ENCODE results near the gene TMEM203. TPM values are rescaled to one million over a fixed set of nuclear protein-coding genes. Genes with fewer than 3 reads are reported as not detected.
A peak's percentile ranks its signal among the peaks of the same experiment; 100 is the strongest.

Gene TMEM203
- total and polyA plus RNA-seq, 4 donors = 19.9 to 27.5 (median 21.5) TPM

DNA sequence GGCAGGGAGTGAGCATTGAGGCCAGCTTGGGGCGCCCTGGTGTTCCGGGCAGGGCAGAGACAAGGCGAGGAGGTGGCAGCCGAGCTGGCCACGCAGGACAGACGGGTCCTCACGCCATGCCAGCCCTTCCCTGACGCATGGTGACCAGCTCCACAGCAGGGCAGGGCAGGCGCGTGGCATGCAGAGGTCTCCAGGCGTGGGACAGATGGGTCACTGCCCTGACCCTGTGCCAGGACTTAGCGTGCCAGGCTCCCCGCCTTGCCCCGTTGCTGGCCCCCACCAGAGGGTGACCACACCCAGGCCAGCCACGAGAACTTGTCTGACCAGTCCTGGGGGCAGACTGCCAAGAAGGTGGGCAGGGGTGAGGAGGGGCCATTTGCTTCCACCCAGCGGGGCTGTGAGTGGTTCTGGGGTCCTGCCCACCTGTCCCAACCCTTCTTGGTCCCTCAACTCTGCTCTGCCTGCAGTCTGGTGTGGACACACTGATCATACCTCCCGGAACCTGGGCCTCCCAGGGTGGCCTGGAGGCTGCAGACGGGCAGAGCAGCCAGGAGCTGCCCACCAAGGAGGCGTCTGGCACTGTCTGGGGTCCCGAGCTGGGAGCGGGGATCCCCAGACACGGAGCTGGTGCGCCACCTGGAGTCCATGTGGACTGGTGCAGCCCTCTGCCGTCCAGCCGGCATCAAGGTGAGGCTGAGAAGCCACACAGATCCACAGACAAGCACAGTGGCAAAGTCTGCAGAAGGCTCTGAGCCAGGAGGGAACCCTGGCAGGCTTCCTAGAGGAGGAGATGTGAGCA lies 21.8 kb upstream of the TMEM203 start, which contains the start of gene RNF224:
TSS of gene RNF224 (plus strand) at position 449 of the 799 bp plus-strand sequence. CDS start 834 bp downstream, outside the sequence.
- no peaks in the 10 kb centered on the region for H3K9me3 ChIP-seq (ENCODE audit: control insufficient read depth in 4 of 4, low read length in 3 of 4)
- peaks cover 8 to 18% (median 13%) of the 10 kb centered on the region in 4 donors for H3K4me1 ChIP-seq (ENCODE audit: control insufficient read depth in 4 of 4, insufficient read depth in 4 of 4, low read length in 3 of 4)
- no peaks in the 10 kb centered on the region for H3K27me3 ChIP-seq (ENCODE audit: control insufficient read depth in 4 of 4, insufficient read depth in 4 of 4, low read length in 3 of 4)
- H3K9ac ChIP-seq (ENCODE audit: low read depth in 1 of 2, low read length in 2 of 2) = no peak within 1 kb of the TSS
- no peaks in the 10 kb centered on the region for H3K36me3 ChIP-seq (ENCODE audit: control insufficient read depth in 4 of 4, insufficient read depth in 3 of 4, low read depth in 1 of 4, low read length in 3 of 4)
- 30% methylated on average over 25 of the region's 25 CpGs for WGBS
- H3K4me3 ChIP-seq (ENCODE audit: low read depth in 1 of 3, low read length in 3 of 3) = no peak within 1 kb of the TSS
- TF ChIP-seq GABPA (IDR thresholded peaks at IDR 0.05 in 1 of 2, conservative IDR thresholded peaks at IDR 0.05 in 1 of 2) (no peak), RAD21 (IDR thresholded peaks at IDR 0.05) (peak; percentile 93 to 96), EGR1 (IDR thresholded peaks at IDR 0.05; ENCODE audit: low read depth in 2 of 2) (no peak)
- TF ChIP-seq, protein P1, sequence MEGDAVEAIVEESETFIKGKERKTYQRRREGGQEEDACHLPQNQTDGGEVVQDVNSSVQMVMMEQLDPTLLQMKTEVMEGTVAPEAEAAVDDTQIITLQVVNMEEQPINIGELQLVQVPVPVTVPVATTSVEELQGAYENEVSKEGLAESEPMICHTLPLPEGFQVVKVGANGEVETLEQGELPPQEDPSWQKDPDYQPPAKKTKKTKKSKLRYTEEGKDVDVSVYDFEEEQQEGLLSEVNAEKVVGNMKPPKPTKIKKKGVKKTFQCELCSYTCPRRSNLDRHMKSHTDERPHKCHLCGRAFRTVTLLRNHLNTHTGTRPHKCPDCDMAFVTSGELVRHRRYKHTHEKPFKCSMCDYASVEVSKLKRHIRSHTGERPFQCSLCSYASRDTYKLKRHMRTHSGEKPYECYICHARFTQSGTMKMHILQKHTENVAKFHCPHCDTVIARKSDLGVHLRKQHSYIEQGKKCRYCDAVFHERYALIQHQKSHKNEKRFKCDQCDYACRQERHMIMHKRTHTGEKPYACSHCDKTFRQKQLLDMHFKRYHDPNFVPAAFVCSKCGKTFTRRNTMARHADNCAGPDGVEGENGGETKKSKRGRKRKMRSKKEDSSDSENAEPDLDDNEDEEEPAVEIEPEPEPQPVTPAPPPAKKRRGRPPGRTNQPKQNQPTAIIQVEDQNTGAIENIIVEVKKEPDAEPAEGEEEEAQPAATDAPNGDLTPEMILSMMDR (IDR thresholded peaks at IDR 0.05; ENCODE audit: low read depth, low read length, missing input control) = peak; percentile 91
- H3K27ac ChIP-seq (ENCODE audit: low read depth in 1 of 2, low read length in 2 of 2) = no peak within 1 kb of the TSS
- peak; percentile 87 for DNase-seq (ENCODE audit: low spot score)

DNA sequence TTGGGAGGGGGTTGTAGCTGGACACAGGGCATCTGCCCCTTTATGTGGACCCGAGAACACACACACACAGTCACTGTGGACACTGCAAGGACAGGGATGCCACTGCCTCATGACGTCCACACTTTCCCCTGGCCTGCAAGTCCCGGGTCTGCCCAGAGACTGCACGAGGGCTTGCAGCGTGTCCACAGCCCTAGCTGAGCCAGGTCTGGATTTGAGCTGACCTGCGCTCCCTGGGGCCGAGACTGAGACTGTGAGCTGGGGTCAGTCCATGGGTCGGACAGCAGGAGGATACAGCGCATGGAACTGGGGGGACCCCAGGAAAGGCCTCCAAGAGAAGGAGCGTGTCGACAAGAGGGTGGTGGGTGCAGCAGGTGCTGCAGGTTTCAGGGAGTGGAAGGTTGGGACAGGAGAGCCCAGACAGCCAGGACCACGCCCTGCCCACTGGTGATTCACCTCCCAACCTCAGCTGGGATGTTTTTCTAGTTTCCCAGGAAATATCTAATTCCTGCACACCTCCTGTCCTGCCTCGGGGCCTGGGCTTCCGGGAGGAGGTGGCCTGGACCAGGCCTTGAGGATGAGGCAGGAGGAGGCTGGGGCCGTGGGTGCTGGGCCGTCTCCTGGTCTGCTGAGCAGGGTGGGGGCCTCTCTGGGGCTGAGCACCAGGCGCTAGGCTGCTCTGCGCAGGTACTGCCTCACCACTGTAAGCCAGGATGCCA lies 21.0 kb upstream of the TMEM203 start:
- WGBS = 63% methylated on average over 18 of the region's 18 CpGs
- H3K4me1 ChIP-seq (ENCODE audit: control insufficient read depth in 4 of 4, insufficient read depth in 4 of 4, low read length in 3 of 4) = peaks cover 8 to 21% (median 14%) of the 10 kb centered on the region in 4 donors

More for the DNA sequence above, 21.0 kb upstream of the TMEM203 start:
- no peak for DNase-seq (ENCODE audit: low spot score)
- H3K36me3 ChIP-seq (ENCODE audit: control insufficient read depth in 4 of 4, insufficient read depth in 3 of 4, low read depth in 1 of 4, low read length in 3 of 4) = no peaks in the 10 kb centered on the region
- no peak overlapping the region for H3K27ac ChIP-seq (ENCODE audit: low read depth in 1 of 2, low read length in 2 of 2)
- TF ChIP-seq HNF4A (conservative IDR thresholded peaks at IDR 0.05) (no peak), RAD21 (IDR thresholded peaks at IDR 0.05) (no peak), HNF4G (IDR thresholded peaks at IDR 0.05) (no peak), NR2F2 (IDR thresholded peaks at IDR 0.05) (no peak), FOXA2 (IDR thresholded peaks at IDR 0.05) (no peak), FOXA1 (IDR thresholded peaks at IDR 0.05) (no peak), EGR1 (IDR thresholded peaks at IDR 0.05; ENCODE audit: low read depth in 2 of 2) (no peak), GABPA (IDR thresholded peaks at IDR 0.05 in 1 of 2, conservative IDR thresholded peaks at IDR 0.05 in 1 of 2) (no peak), YY1 (IDR thresholded peaks at IDR 0.05) (no peak), JUND (IDR thresholded peaks at IDR 0.05) (no peak)
- TF ChIP-seq, protein P2, sequence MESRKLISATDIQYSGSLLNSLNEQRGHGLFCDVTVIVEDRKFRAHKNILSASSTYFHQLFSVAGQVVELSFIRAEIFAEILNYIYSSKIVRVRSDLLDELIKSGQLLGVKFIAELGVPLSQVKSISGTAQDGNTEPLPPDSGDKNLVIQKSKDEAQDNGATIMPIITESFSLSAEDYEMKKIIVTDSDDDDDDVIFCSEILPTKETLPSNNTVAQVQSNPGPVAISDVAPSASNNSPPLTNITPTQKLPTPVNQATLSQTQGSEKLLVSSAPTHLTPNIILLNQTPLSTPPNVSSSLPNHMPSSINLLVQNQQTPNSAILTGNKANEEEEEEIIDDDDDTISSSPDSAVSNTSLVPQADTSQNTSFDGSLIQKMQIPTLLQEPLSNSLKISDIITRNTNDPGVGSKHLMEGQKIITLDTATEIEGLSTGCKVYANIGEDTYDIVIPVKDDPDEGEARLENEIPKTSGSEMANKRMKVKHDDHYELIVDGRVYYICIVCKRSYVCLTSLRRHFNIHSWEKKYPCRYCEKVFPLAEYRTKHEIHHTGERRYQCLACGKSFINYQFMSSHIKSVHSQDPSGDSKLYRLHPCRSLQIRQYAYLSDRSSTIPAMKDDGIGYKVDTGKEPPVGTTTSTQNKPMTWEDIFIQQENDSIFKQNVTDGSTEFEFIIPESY (IDR thresholded peaks at IDR 0.05) = no peak
- TF ChIP-seq, protein P3, sequence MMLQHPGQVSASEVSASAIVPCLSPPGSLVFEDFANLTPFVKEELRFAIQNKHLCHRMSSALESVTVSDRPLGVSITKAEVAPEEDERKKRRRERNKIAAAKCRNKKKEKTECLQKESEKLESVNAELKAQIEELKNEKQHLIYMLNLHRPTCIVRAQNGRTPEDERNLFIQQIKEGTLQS (IDR thresholded peaks at IDR 0.05) = no peak
- TF ChIP-seq, protein P1 (IDR thresholded peaks at IDR 0.05; ENCODE audit: low read depth, low read length, missing input control) = no peak
- TF ChIP-seq, protein P4, sequence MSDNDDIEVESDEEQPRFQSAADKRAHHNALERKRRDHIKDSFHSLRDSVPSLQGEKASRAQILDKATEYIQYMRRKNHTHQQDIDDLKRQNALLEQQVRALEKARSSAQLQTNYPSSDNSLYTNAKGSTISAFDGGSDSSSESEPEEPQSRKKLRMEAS (IDR thresholded peaks at IDR 0.05) = no peak
- TF ChIP-seq, protein P5, sequence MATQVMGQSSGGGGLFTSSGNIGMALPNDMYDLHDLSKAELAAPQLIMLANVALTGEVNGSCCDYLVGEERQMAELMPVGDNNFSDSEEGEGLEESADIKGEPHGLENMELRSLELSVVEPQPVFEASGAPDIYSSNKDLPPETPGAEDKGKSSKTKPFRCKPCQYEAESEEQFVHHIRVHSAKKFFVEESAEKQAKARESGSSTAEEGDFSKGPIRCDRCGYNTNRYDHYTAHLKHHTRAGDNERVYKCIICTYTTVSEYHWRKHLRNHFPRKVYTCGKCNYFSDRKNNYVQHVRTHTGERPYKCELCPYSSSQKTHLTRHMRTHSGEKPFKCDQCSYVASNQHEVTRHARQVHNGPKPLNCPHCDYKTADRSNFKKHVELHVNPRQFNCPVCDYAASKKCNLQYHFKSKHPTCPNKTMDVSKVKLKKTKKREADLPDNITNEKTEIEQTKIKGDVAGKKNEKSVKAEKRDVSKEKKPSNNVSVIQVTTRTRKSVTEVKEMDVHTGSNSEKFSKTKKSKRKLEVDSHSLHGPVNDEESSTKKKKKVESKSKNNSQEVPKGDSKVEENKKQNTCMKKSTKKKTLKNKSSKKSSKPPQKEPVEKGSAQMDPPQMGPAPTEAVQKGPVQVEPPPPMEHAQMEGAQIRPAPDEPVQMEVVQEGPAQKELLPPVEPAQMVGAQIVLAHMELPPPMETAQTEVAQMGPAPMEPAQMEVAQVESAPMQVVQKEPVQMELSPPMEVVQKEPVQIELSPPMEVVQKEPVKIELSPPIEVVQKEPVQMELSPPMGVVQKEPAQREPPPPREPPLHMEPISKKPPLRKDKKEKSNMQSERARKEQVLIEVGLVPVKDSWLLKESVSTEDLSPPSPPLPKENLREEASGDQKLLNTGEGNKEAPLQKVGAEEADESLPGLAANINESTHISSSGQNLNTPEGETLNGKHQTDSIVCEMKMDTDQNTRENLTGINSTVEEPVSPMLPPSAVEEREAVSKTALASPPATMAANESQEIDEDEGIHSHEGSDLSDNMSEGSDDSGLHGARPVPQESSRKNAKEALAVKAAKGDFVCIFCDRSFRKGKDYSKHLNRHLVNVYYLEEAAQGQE (IDR thresholded peaks at IDR 0.05) = no peak
- no peak overlapping the region for H3K9ac ChIP-seq (ENCODE audit: low read depth in 1 of 2, low read length in 2 of 2)
- H3K4me3 ChIP-seq (ENCODE audit: low read depth in 1 of 3, low read length in 3 of 3) = no peak overlapping the region
- H3K9me3 ChIP-seq (ENCODE audit: control insufficient read depth in 4 of 4, low read length in 3 of 4) = no peaks in the 10 kb centered on the region
- H3K27me3 ChIP-seq (ENCODE audit: control insufficient read depth in 4 of 4, insufficient read depth in 4 of 4, low read length in 3 of 4) = no peaks in the 10 kb centered on the region
